Measurements from ENCODE around the gene DDN. TPM values are rescaled to one million over a fixed set of nuclear protein-coding genes. Genes with fewer than 3 reads are reported as not detected.
A peak's percentile ranks its signal among the peaks of the same experiment; 100 is the strongest.

The DDN gene
- total and polyA plus RNA-seq, 9 of the 15 experiments (the other 6 are each of a cell fraction or from before 2014, with no cell fraction given): 0.03 to 3.6 (median 1.6) TPM

DNA sequence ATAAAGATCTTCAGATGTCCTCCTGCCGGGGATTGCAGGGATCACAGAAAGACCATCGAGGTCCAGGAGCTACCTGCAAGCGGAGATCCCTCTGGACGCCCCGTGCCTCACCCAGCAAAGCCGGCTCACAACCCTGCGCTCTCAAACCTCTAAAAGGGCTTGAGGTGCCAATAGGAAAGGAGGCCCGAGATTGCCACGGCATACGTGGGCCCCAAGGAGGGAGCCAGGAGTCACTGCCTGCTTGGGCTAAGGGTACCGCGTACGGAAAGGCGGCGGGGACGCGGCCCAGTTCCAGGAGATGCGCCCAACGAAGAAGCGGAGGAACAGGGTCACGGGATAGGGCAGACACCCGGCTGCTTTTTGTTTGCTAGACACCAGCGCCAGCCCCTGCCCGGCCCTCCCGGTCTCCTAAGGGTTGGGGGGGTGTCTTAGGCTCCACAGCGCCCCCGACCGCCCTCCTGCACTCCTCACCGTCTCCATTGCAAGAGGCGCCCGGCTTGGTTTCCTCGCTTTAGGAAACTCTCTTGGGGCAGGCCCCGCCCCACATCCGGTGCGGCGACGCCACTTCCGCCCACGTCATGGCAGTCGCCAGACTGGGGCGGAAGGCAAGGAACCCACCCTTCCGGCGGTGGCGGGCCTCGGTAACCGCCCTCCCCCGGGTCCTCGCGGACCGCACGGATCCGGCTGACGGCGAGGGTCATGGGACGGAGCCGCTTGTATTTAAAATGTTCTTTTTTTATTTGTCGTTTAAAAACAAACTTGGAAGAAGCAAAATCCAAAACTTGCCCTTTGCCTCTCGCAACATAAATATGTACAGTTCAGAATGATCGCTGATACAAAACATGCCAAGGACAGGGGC lies 19.3 kb upstream of the DDN start, which contains the start of gene PRKAG1 (continued):
- TF ChIP-seq BRF1 (IDR thresholded peaks at IDR 0.05; ENCODE audit: borderline replicate concordance, extremely low read depth, insufficient read length) (no peak), KLF16 (IDR thresholded peaks at IDR 0.05) (0 out of 2 replicates have a peak, but pooled peaks have one; percentile 21), MXI1 (IDR thresholded peaks at IDR 0.05; ENCODE audit: low read depth, low read length) (0 out of 2 replicates have a peak, but pooled peaks have one; percentile 68), PCBP1 (IDR thresholded peaks at IDR 0.05; ENCODE audit: low read depth, low read length, poor library complexity, severe bottlenecking) (peak; percentile 83), RCOR1 (IDR thresholded peaks at IDR 0.05; ENCODE audit: borderline replicate concordance in 1 of 2, low read depth in 2 of 2, low read length in 2 of 2) (peak in 1 of 2 experiments; percentile 37; a peak in 1 of 4 replicates), SUPT5H (IDR thresholded peaks at IDR 0.05) (peak; percentile 90), TAF9B (IDR thresholded peaks at IDR 0.05; ENCODE audit: partially characterized antibody) (peak; percentile 64), ZNF780A (CRISPR knock-in tag; IDR thresholded peaks at IDR 0.05) (no peak), DDX20 (tag; IDR thresholded peaks at IDR 0.05; ENCODE audit: low read depth) (no peak), SAFB2 (IDR thresholded peaks at IDR 0.05; ENCODE audit: borderline replicate concordance, low read depth, low read length, severe bottlenecking) (no peak), SMAD1 (IDR thresholded peaks at IDR 0.05; ENCODE audit: low read depth, low read length, partially characterized antibody) (peak; percentile 88)
- TF ChIP-seq, protein P1, sequence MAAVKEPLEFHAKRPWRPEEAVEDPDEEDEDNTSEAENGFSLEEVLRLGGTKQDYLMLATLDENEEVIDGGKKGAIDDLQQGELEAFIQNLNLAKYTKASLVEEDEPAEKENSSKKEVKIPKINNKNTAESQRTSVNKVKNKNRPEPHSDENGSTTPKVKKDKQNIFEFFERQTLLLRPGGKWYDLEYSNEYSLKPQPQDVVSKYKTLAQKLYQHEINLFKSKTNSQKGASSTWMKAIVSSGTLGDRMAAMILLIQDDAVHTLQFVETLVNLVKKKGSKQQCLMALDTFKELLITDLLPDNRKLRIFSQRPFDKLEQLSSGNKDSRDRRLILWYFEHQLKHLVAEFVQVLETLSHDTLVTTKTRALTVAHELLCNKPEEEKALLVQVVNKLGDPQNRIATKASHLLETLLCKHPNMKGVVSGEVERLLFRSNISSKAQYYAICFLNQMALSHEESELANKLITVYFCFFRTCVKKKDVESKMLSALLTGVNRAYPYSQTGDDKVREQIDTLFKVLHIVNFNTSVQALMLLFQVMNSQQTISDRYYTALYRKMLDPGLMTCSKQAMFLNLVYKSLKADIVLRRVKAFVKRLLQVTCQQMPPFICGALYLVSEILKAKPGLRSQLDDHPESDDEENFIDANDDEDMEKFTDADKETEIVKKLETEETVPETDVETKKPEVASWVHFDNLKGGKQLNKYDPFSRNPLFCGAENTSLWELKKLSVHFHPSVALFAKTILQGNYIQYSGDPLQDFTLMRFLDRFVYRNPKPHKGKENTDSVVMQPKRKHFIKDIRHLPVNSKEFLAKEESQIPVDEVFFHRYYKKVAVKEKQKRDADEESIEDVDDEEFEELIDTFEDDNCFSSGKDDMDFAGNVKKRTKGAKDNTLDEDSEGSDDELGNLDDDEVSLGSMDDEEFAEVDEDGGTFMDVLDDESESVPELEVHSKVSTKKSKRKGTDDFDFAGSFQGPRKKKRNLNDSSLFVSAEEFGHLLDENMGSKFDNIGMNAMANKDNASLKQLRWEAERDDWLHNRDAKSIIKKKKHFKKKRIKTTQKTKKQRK (IDR thresholded peaks at IDR 0.05; ENCODE audit: borderline replicate concordance, low read depth, low read length): peak; percentile 26; the same call in 1 of the 2 replicates
- TF ChIP-seq, protein P2, sequence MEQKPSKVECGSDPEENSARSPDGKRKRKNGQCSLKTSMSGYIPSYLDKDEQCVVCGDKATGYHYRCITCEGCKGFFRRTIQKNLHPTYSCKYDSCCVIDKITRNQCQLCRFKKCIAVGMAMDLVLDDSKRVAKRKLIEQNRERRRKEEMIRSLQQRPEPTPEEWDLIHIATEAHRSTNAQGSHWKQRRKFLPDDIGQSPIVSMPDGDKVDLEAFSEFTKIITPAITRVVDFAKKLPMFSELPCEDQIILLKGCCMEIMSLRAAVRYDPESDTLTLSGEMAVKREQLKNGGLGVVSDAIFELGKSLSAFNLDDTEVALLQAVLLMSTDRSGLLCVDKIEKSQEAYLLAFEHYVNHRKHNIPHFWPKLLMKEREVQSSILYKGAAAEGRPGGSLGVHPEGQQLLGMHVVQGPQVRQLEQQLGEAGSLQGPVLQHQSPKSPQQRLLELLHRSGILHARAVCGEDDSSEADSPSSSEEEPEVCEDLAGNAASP (IDR thresholded peaks at IDR 0.05): no peak
- TF ChIP-seq, protein P3, sequence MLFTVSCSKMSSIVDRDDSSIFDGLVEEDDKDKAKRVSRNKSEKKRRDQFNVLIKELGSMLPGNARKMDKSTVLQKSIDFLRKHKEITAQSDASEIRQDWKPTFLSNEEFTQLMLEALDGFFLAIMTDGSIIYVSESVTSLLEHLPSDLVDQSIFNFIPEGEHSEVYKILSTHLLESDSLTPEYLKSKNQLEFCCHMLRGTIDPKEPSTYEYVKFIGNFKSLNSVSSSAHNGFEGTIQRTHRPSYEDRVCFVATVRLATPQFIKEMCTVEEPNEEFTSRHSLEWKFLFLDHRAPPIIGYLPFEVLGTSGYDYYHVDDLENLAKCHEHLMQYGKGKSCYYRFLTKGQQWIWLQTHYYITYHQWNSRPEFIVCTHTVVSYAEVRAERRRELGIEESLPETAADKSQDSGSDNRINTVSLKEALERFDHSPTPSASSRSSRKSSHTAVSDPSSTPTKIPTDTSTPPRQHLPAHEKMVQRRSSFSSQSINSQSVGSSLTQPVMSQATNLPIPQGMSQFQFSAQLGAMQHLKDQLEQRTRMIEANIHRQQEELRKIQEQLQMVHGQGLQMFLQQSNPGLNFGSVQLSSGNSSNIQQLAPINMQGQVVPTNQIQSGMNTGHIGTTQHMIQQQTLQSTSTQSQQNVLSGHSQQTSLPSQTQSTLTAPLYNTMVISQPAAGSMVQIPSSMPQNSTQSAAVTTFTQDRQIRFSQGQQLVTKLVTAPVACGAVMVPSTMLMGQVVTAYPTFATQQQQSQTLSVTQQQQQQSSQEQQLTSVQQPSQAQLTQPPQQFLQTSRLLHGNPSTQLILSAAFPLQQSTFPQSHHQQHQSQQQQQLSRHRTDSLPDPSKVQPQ (CRISPR knock-in tag; IDR thresholded peaks at IDR 0.05; ENCODE audit: borderline replicate concordance): no peak
- TF ChIP-seq, protein P4, sequence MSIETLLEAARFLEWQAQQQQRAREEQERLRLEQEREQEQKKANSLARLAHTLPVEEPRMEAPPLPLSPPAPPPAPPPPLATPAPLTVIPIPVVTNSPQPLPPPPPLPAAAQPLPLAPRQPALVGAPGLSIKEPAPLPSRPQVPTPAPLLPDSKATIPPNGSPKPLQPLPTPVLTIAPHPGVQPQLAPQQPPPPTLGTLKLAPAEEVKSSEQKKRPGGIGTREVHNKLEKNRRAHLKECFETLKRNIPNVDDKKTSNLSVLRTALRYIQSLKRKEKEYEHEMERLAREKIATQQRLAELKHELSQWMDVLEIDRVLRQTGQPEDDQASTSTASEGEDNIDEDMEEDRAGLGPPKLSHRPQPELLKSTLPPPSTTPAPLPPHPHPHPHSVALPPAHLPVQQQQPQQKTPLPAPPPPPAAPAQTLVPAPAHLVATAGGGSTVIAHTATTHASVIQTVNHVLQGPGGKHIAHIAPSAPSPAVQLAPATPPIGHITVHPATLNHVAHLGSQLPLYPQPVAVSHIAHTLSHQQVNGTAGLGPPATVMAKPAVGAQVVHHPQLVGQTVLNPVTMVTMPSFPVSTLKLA (conservative IDR thresholded peaks at IDR 0.05): peak; percentile 37 to 71; a peak in 3 of 4 replicates
- TF ChIP-seq, protein P5, sequence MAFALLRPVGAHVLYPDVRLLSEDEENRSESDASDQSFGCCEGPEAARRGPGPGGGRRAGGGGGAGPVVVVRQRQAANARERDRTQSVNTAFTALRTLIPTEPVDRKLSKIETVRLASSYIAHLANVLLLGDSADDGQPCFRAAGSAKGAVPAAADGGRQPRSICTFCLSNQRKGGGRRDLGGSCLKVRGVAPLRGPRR (CRISPR knock-in tag; IDR thresholded peaks at IDR 0.05): no peak

Data from K562 (cell line).